Retinal pigment epithelial cell (primary cell): Measurements from ENCODE around the gene ABCC5.

Source experiments
- DNase-seq: peaks from one replicate; pipeline ENCODE4 v3.0.0-alpha.2; 2010; ENCODE audit warnings: low read depth
- H3K4me3 ChIP-seq: 2 replicates; pipeline ENCODE4 v1.5.1; 2011; ENCODE audit warnings: mild to moderate bottlenecking, low read length, control low read depth, moderate library complexity
- TF ChIP-seq, protein P1 (sequence below): conservative IDR thresholded peaks from 2 replicates; pipeline ENCODE4 v1.5.1; 2011; ENCODE audit warnings: low read depth, low read length, control low read depth, inconsistent platforms

The ABCC5 gene

DNA sequence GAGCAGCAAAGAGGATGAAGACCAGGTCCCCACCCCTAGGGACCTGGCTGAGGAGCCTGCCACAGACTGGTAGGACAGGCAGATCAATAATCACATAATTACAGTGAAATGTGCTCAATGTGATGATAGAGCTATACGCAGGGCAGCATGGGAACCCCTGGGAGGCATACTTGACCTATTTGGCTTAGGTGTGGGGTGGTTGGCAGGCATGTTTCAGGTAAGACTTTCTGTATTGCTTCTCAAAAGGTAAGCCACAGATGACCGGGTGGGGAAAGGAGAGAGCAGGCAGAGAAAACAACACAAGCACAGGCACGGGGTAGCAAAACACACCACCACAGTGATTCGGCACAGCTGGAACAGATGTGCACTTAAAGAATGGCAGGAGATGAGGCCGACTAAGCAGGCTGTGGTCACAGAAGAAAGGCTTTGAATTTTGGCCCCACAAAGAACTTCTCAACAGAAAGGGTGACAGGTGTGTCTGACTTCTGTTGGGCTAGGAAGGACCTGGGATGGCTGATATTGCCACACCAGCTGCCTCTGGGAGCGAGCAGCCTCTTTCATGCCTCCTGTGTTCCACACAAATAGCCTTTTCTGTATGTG lies 64.1 kb downstream of the ABCC5 start:
- H3K4me3 ChIP-seq: no peak overlapping the region
- TF ChIP-seq, protein P1, sequence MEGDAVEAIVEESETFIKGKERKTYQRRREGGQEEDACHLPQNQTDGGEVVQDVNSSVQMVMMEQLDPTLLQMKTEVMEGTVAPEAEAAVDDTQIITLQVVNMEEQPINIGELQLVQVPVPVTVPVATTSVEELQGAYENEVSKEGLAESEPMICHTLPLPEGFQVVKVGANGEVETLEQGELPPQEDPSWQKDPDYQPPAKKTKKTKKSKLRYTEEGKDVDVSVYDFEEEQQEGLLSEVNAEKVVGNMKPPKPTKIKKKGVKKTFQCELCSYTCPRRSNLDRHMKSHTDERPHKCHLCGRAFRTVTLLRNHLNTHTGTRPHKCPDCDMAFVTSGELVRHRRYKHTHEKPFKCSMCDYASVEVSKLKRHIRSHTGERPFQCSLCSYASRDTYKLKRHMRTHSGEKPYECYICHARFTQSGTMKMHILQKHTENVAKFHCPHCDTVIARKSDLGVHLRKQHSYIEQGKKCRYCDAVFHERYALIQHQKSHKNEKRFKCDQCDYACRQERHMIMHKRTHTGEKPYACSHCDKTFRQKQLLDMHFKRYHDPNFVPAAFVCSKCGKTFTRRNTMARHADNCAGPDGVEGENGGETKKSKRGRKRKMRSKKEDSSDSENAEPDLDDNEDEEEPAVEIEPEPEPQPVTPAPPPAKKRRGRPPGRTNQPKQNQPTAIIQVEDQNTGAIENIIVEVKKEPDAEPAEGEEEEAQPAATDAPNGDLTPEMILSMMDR: no peak
- DNase-seq: no peak

DNA sequence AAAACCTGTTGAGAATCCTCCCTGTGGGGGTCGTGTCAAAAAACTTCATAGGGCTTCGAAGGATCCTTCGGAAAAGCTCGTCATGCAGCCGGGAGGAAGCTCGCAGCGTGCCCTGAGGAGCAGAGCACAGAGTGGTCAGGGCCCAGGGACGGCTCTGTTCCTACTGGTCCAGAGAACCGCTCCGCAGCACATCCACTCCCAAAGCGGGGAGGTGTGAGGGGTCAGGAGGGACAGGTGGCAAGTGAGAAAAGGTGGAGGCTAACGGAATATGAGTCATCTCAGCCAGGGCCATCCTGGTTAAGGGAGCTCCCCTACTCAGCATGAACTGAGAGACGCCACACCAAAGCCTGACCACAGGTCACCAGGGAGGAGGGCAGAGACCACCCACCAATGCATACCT lies 66.2 kb downstream of the ABCC5 start:
- TF ChIP-seq, protein P1: no peak
- DNase-seq: no peak
- no peak overlapping the region for H3K4me3 ChIP-seq

DNA sequence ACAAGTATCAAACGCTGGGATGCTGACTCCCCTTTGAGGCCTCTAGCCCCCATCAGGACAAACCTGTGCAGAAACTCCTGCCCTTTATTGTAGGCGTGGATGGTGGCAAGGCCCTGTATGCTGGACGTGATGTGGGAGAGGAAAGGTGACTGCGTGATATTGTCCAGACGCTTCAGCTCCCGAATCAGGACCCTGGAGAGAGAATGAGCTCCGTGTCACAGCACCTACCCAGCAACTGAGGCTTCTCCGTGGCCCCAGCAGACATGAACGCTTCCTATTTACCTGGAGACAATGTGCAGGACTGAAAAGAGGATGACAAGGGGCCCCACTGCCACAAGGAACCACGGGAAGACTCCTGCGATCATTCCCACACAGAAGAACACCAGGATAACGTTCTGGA lies 68.0 kb downstream of the ABCC5 start:
- no peak for DNase-seq
- TF ChIP-seq, protein P1: no peak

GRCh38 chr3:183946037-183946436 lies 71.6 kb downstream of the ABCC5 start:
- DNase-seq: no peak
- TF ChIP-seq, protein P1: no peak
- no peak overlapping the region for H3K4me3 ChIP-seq

More for the DNA sequence above, 68.0 kb downstream of the ABCC5 start:
- no peak overlapping the region for H3K4me3 ChIP-seq

- DNase-seq: no peak
- no peak overlapping the region for H3K4me3 ChIP-seq
- TF ChIP-seq, protein P1: no peak
These were observed 72.9 kb downstream of the ABCC5 start for GRCh38 chr3:183944775-183945174.

DNA sequence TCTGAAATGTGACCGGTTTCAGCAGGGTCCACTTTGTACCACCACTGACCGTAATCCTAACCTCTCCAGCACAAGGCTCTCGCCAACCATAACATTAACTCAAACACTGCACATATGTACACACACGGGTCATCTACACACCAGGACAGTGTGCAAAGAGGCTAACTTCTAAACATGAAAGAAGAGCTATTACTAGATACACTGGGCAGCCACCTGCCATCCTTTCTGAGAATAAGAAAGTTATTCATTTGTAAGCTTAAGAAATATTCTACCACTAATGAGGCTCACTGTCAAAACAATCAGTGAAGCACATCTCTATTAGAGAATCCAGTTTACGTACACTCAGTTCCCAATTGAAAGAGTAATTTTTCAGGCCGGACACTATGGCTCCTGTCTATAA lies 73.9 kb downstream of the ABCC5 start:
- H3K4me3 ChIP-seq: no peak overlapping the region
- no peak for DNase-seq
- TF ChIP-seq, protein P1: no peak

DNA sequence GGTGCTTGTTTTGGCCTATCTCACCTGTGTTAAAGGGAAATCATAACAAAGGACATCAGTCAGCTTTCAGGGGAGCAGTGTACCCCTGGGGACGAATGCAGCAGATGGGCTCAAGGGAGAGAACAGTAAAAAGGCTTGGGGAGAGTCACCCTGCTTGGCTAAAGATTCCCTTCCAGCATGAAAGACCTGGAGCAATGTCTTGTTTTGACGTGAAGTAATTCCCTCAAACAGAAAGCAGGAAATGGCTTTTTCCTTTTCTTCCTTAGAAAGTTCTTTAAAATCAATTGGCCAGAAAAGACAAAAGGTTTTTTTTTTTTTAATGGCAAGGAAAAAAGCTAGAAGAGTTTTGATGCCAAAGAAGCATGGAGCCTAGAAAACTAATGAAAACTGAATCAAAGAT lies 76.5 kb downstream of the ABCC5 start:
- no peak for DNase-seq
- TF ChIP-seq, protein P1: no peak
- H3K4me3 ChIP-seq: no peak overlapping the region
